HG03571 (cell line): Measurements from ENCODE around the gene ZP2.
"Not testable (repeated sequence)": the region's sequence is repeated elsewhere in the genome, so short reads cannot be mapped to it uniquely, and the experiment has no call there.

Source experiments
- ATAC-seq: cut with Tn5 transposase; IDR thresholded peaks from one replicate; pipeline ENCODE4 v1.9.1; 2021; ENCODE audit not compliant: unreplicated experiment

Gene ZP2

DNA sequence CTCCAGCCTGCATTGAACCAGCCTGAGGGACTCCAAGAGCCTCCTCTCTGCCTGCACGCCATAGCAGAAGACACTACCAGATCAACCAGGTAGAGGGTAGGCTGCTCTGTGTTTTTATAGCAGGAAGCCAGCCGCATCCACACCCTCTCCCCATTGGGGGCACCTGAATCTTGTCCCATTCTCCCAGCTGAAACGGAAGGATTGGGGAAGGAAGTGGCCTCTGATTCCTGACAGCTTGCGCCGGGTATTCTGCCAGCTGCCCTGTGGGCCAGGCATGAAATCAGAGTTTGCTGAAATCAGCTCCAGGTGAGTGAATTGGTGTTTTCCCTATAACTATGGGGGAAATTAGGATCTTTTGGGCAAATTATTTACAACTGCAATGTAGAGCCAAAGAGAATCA lies at the start of gene ZP2:
ZP2 (minus strand) TSS at position 89 of the 400 bp plus-strand sequence; CDS start at position 62, 27 bp downstream.
- ATAC-seq, result no peak

DNA sequence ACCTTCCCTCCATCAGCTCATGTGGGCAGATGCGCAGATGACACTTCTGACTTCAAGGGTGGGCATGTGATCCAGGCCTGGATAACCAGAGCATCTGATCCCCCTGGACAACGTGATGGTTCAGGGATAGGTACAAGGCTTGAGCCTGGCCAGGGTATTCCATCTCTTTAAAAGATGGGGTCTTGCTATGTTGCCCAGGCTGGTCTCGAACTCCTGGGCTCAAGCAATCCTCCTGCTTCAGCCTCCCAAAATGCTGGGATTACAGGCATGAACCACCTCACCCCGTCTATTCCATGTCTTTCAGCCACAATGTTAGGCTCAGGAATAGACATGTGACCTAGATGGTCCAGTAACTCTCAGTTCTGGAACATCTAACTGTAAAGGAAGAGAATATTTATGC lies 45.9 kb upstream of the ZP2 start:
- no peak for ATAC-seq

DNA sequence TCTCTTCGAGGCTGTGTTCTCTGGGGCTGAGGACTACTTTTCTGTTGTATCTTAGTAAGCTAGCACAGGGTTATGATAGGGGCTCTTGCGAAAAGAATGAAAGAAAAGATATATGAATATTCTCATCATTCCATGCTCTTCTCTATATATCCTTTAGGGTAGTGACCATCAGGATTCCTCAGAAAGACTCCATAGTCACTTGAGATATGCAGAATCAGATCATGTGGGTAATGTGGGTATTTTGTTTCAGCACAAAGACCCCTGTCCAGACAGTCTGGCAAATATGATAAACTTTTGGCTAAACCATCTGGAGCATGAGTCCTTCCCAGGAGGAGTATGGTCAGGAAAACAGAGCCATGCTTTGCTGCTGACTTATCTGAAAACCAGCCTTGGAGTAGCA lies 45.3 kb upstream of the ZP2 start:
- no peak for ATAC-seq

DNA sequence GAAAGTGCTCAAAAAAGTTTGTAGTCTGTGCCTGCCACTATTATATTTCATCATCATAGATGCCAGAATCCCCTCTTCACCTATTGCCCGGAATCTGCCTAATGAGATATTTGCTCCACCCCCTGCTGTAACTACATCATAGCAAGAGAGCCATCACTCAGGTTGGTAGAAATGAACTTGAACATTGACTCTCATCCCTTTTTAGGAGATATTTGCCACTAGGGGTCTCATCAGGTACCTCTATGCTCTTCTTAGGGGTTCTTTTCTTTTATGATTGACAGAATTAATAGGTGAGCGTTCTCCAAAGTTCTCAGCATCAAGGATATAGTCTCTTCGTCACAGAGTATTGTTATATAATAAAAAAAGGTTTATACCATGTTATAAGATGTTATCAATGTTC lies 42.1 kb upstream of the ZP2 start:
- no peak for ATAC-seq

DNA sequence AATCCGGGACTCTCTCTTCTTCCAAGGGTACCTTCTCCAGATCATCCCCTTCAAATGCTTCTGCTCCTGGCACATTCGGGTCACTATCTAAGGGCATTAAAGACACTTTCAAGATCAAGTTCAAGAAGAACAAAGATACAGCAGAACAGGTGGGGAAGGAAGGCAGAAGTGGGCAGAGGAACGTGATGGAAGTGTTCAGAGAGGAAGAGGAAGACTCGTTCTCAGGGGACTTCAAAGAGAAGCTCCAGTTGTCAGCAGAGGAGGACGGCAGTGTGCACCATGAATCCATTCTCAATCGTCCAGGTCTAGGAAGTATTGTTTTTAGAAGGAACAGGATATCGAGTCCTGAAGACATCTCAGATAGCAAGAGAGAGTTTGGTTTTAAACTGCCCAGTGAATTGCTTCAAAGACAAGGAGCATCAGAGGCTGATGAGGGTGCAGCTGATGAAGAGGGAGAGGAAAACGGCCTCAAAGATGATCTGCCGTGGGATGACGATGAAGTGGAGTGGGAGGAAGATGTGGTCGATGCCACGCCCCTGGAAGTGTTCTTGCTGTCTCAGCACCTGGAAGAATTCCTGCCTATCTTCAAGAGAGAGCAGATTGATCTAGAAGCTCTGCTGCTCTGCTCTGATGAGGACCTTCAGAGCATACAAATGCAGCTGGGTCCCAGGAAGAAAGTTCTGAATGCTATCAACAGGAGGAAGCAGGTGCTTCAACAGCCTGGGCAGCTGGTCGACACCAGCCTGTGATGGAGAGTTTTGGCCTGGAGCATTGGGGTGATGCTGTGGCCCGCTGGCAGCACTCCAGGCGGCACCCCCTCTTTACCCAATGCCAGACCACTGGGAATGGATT lies 38.9 kb upstream of the ZP2 start:
- no peak for ATAC-seq

DNA sequence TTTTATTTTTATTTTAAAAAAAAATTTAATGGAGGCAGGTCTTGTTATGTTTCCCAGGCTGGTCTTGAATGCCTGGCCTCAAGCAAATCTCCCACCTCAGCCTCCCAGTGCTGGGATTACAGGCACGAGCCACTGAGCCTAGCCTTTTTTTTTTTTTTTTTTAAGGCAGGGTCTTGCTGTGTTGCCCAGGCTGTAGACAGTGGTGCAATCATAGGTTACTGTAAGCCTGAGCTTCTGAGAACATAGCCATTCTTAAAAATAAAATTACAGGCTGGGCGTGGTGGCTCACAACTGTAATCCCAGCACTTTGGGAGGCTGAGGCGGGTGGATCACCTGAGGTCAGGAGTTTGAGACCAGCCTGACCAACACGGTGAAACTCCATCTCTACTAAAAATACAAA lies 36.8 kb upstream of the ZP2 start:
- ATAC-seq, result not testable (repeated sequence)

DNA sequence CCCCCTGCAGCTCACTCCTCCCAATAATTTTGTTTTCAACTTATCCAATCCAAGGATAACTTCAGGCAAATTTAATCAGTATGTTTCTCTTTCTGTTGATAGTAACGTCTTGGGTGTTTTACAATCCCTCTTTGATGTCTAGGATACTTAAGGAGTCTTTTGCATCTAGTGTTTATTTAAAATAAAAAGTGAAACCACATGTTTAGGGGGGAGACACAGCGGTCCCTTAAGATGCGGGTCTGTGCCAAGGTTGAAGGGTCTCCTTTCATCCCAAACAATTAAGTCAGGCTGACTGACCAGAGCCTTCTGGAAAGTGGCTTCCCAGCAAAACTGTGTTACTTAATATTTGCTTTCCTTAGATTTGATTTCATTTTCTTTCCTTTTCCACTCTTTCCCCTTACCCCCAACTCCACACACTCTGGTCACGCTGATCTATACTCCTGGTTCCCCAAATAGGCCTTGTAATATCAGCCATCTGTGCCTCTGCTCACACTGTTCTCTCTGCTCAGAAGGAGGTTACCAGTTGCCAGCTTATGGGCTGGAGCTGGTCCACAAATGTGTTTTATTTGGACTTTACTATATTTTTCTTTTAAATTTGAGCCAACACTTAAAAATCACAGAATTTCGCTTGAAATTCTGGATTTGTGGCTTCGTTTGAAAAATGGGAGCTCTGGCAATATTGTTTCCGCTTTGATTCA lies 33.3 kb upstream of the ZP2 start:
- no peak for ATAC-seq

DNA sequence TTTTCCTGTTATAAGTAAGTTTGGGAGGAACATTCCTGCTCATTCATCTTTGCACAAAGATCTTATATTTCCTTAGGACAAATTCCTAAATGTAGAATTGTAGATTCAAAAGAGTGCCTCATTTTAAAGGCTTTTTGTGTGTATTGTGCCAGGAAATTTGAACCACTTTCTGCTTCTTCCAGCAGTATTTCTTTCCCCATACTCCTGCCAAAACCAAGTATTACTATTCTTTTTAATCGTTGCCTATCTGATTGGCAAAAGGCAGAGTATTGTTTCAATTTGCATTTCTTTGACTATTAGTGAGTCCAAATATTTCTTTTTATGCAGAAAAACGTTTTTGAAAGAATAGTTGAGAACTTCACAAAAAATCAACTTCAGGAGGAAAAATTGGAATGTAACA lies 31.4 kb upstream of the ZP2 start:
- no peak for ATAC-seq

DNA sequence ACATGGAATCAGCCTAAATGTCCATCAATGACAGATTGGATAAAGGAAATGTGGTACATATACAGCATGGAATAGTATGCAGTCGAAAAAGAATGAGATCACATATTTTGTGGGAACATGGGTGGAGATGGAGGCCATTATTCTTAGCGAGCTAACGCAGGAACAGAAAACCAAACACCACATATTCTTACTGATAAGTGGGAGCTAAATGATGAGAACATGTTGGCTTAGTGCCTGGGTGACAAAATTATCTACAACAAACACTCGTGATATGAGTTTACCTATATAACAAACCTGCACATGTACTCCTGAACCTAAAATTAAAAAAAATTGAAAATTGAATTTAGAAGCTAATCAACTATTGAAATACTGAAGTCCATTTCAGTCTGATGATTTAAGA lies 28.3 kb upstream of the ZP2 start:
- no peak for ATAC-seq

DNA sequence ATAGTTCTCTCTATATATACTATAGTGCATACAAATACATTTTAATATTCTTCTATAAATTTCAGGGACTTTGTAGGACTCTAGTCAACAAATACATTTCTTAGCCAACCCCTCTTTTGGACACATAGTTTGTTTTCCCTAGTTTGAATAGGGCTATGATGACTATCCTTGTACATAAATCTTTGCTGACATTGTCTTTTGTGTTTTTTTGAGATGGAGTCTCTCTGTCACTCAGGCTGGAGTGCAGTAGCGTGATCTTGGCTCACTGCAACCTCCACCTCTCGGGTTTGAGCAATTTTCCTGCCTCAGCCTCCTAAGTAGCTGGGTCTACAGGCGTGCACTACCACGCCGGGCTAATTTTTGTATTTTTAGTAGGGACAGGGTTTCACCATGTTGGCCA lies 25.5 kb upstream of the ZP2 start:
- ATAC-seq, result no peak

DNA sequence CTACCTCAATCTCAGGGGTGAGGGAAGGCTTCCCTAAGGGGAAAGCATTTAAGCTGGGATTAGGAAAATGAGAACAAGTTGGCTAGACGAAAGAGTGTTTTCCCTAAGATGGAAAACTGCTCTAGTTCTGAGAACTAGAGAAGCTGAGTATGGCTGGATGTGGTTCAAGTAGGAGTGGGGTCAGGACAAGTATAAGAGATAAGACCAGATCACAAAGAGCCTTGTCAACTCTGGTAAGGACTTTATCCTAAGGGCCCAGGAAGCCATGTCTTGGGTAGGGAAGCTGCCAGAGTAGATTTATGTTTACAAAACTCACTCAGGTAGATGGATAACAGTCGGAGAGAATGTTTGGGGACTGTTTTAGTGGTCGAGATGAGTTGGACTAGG lies 23.8 kb upstream of the ZP2 start:
- no peak for ATAC-seq

DNA sequence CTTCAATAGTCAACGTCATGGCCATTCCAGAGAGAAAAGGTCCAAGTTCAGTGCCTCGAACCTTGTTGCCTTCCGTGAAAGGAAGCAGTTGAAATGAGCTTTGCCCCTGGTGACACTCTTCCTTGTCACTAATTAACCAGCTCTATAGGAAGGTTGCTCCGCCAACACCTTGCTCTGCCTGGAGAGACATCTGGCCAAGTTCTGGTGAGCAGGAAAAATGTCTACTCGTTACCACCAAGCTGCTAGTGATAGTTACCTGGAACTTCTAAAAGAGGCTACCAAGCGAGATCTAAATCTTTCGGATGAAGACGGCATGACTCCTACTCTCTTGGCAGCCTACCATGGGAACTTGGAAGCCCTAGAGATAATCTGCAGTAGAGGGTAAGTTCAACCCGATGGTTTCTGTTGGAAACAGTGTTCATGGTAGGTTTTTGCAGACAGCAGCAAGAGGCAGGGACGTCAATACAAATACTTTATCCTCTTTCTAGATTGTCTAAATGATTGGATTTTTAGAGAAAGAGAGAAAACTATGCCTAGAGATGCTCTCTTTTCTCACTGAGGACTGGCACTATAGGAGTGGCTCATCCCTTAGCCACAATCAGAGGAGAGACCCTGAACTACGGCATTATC lies 22.3 kb upstream of the ZP2 start, which contains the start of gene ANKS4B:
ANKS4B (plus strand) TSS at position 179 of the 630 bp plus-strand sequence; CDS start at position 218, 39 bp downstream.
- no peak for ATAC-seq

DNA sequence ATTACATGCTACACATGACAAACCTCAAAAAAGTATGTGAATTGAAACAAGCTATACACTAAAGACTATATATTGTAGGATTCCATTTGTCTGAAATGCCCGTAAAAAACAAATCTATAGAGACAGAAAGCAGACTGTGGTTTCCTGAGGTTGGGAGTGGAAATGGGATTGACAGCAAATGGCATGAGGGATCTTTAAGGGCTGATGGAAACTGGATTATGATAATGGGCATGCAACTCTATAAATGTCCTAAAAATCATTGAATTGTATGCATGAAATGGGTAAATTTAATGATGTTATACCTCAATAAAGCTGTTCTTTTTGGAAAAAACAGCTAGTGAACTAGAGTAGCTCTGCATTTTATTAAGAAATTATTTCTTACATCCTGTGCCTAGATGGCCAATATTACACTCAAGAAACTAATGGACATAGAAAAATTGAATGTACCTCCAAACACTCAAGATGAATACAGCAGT lies 21.7 kb upstream of the ZP2 start:
- ATAC-seq, result no peak

DNA sequence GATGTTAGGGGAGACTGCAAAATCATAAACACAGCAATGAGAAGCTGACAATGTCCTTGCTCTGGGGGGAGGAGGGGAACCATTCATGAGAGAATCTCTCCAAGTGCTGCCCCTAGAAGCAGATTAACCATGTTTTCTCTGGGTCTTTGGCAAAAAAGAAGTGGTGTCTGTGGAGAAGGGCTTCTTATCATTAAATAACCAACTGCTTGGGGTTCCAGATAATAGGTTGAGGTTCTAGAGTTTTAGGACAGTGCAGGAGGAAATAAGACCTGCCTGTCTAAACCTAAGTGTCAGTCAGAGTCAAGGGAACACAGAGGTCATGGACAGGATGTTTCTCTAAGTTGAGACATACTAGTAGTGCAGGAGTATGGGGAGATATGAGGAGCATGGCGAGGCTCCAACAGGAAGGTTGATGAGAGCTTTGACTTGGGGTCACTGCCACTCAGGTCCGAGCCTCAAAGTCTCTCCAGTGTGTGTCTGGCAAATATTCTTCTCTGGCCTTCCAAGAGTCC lies 17.0 kb upstream of the ZP2 start:
- no peak for ATAC-seq

DNA sequence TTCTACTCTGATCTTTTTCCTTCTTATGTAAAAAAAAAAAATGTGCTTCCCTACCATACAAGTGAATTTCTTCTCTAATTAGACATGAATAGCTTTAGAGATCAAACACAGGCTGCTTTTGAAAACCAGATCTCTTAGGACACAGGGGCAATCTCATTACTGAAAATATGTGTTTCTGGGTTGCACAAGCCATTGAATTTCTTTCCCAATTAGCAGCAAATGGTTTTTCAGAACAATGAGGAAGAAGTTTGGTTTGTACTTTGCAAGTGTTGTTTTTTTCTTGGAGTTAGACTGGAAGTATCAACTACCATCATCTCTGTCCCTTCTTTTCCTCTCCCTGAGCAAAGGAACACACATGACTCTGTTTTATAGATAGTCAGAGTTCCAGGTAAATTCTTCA lies 16.5 kb upstream of the ZP2 start:
- no peak for ATAC-seq

DNA sequence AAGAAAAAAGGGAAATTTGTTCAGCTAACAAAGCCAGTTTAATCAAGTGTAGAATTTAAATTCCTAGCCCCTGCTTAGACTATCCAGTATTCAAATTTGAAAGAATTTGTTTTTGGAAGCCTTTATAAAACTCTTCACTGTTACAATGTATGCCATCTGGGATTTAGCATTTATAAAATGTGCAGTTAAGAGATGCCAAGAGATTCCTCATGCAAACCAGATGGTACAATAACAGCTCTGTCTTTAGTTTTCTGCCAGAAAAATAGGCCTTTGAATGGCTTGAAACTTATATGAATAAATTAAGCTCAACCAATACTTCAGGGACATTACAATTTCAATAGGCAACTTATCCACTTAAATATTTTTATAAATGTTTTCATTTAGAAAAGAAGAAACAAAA lies 15.4 kb upstream of the ZP2 start:
- ATAC-seq, result no peak

DNA sequence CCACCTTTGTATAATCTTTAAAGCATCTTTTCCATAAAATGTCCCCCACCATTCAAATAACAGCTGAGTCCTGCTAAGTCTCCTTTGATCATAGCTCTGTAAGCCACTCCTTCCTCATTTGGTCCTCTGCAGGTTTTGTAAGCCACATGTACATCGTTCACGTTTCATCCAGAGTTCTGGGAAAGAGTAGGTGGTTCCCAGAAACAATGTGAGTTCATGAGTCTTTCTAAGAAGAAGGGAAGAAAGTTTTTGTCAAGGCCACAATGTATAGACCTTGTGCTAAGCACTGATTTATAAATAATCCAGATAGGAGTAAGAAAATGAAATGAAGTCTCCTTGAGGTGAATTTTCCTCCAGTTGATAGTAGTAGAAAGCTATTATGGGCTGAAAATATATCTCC lies 13.4 kb upstream of the ZP2 start:
- ATAC-seq, result no peak

DNA sequence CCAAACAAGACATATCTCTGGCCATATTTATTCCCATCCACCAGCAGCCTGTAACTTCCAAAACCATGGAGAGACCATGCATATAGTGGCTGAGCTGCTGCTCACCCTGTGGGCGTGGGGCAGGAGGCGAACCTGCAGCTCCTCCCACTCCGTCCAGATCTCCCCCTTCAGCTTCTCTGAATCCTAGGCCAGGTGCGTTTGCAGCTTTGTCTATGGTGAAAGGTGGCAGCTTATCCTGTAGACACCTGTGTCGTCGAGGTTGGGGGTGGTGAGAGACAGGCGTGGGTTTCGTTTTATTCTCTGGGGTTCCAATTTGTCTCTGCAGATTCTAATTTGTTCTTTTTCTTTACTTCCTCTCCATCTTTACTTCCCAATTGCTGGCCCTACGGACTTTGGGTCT lies 12.4 kb upstream of the ZP2 start:
- no peak for ATAC-seq

DNA sequence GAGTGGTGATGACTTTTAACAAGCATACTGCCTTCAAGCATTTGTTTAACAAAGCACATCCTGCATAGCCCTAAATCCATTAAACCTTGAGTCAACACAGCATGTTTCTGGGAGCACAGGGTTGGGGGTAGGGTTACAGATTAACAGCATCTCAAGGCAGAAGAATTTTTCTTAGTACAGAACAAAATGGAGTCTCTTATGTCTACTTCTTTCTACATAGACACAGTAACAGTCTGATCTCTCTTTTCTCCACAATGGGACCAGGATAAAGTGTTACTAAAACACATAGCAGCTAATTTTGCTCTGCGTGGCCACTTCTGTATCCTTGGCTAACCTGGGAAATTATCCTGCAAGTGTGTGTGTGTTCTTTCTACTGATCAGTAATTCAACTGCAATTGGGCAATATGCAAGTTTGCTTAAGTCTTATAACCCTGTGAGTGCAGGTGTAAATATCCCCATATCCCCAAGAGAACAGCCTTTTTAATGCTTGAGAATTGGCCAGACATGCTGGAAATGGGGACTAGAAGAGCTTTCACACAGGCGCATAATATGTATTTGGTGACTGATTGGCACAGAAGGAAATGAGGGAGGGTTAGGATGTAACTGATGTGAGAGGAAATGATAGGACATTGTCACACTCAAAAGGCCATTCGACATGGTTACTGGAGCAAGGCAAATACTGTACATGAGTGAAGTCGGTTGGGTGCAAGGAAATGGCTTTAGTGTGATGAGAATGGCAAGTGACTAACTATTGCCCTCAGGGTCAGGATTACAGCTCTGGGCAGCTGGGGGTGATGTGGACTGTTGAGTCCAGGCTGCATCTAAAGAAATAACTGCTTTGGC lies 11.3 kb upstream of the ZP2 start:
- ATAC-seq, result no peak

DNA sequence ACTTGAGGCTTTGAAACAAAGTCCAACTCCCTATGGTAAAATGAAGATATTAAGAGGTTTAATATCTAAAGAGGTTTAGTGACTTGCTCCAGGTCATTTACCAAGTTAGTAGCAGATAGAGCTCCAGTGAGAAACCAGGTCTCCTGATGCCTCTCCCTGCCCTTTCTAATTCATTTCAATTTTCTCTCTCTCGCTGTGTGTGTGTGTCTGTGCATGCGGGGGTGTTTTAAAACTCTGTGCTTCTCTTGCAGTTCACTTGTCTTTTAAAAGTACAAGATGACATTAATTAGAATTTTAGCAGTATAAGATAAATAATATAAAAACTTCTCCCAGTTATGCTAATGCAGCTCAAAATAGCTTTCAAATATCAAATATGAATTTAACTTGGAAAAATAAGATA lies 8.2 kb upstream of the ZP2 start:
- no peak for ATAC-seq

DNA sequence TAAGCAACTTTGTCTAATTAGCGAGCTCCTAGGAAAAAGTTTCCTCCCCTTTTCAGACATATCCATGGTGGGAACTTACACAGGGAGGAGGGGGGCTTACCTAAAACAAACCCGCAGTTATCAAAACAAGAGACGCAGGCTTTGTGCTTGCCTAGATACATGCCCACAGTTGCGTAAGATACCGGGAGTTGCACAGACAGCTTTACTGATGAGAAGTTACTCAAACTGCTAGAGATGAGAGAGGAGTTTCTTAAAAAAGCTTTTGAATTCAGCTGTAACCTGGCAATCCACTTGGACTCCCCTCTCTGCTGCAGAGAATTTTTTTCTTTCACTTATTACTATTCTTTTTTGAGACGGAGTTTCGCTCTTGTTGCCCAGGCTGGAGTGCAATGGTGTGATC lies 6.8 kb upstream of the ZP2 start:
- no peak for ATAC-seq
